GM23338 (cell line): ENCODE data around the gene FAM20C.

ENCODE experiments used
- CTCF ChIP-seq, 2 experiments: fragments of 200-600 bp in 1 of 2; sonication (generic) in 1 of 2; conservative IDR thresholded peaks; 2 replicates each; pipeline versions ENCODE4 v1.5.1 to v1.6.1; 2016 to 2017; ENCODE audit warnings: antibody characterized with exemption in 2 of 2, low read depth in 2 of 2, mild to moderate bottlenecking in 2 of 2, moderate library complexity in 1 of 2
- ETS1 ChIP-seq: IDR thresholded peaks from 2 replicates; pipeline ENCODE4 v1.6.1; 2016; ENCODE audit warnings: antibody characterized with exemption
- EZH2 ChIP-seq: fragments of 200-600 bp; sonication (generic); IDR thresholded peaks from one replicate; pipeline ENCODE4 v1.8.0; 2017; ENCODE audit warnings: antibody characterized with exemption, mild to moderate bottlenecking, low read depth; ENCODE audit not compliant: unreplicated experiment
- EZH2phosphoT487 ChIP-seq: fragments of 200-600 bp; sonication (generic); IDR thresholded peaks from one replicate; pipeline ENCODE4 v1.8.1; 2018; ENCODE audit warnings: antibody characterized with exemption; ENCODE audit not compliant: unreplicated experiment
- JUNB ChIP-seq: IDR thresholded peaks from one replicate; pipeline ENCODE4 v1.6.1; 2016; ENCODE audit warnings: antibody characterized with exemption; ENCODE audit not compliant: unreplicated experiment
- POLR2AphosphoS5 ChIP-seq: IDR thresholded peaks from 2 replicates; pipeline ENCODE4 v1.6.1; 2016; ENCODE audit warnings: antibody characterized with exemption, low read depth
- REST ChIP-seq: IDR thresholded peaks from one replicate; pipeline ENCODE4 v1.6.1; 2018; ENCODE audit warnings: antibody characterized with exemption; ENCODE audit not compliant: unreplicated experiment
- ZNF114 ChIP-seq: fragments of 250-450 bp; sonication (Bioruptor Pico); IDR thresholded peaks from 2 replicates; pipeline ENCODE4 v1.5.0; 2020; ENCODE audit warnings: mild to moderate bottlenecking, moderate library complexity
- ZNF331 ChIP-seq: fragments of 250-450 bp; sonication (Bioruptor Pico); IDR thresholded peaks from 2 replicates; pipeline ENCODE4 v1.5.0; 2020; ENCODE audit warnings: low read depth, mild to moderate bottlenecking, moderate library complexity

- no peak for TF ChIP-seq CTCF (conservative IDR thresholded peaks at IDR 0.05; ENCODE audit: low read depth in 2 of 2)
- TF ChIP-seq POLR2AphosphoS5, result no peak
- no peak for TF ChIP-seq REST
- TF ChIP-seq EZH2, result no peak
- TF ChIP-seq JUNB, result no peak
- TF ChIP-seq EZH2phosphoT487, result no peak
- no peak for TF ChIP-seq ETS1
- no peak for TF ChIP-seq ZNF331 (CRISPR knock-in tag)
- TF ChIP-seq ZNF114 (CRISPR knock-in tag), result no peak
Measured at GRCh38 chr7:246451-246850, 54.1 kb downstream of the FAM20C start.
